Measurements from ENCODE around the gene TYROBP.
A peak's percentile ranks its signal among the peaks of the same experiment; 100 is the strongest.

Gene TYROBP

GRCh38 chr19:35938282-35939224 lies 30.5 kb upstream of the TYROBP start:
- H3K36me3 ChIP-seq (ENCODE audit: control insufficient read depth in 4 of 4, insufficient read depth in 4 of 4, low read length in 3 of 4): no peaks in the 10 kb centered on the region
- DNase-seq: no peak
- no peak overlapping the region for H3K27ac ChIP-seq (ENCODE audit: insufficient read depth in 1 of 2, low read depth in 1 of 2, low read length in 2 of 2, poor library complexity in 1 of 2, severe bottlenecking in 2 of 2)
- H3K4me1 ChIP-seq (ENCODE audit: control extremely low read depth in 1 of 4, control insufficient read depth in 4 of 4, insufficient read depth in 4 of 4, low read length in 3 of 4): peaks cover 0 to 22% (median 14%) of the 10 kb centered on the region in 4 experiments
- H3K4me3 ChIP-seq (ENCODE audit: control insufficient read depth in 1 of 7, extremely low read depth in 1 of 7, insufficient read depth in 4 of 7, low read depth in 2 of 7, low read length in 6 of 7): no peak overlapping the region
- peaks cover 0 to 14% (median 0%) of the 10 kb centered on the region in 5 experiments for H3K27me3 ChIP-seq (replicated peaks in 2 of 5; ENCODE audit: control insufficient read depth in 4 of 5, insufficient read depth in 5 of 5, low read length in 4 of 5)
- POLR2A ChIA-PET: no interaction called here
- WGBS (ENCODE audit: insufficient coverage): 96% methylated on average over 12 of the region's 13 CpGs
- CTCF ChIA-PET: interaction anchor here (0.9 to 1.6 kb wide), 2 partner anchors 22 to 47 kb away, joined by 3 read pairs; no protein-coding TSS in a partner anchor
- H3K9me3 ChIP-seq (ENCODE audit: control extremely low read depth in 1 of 5, control insufficient read depth in 4 of 5, insufficient read depth in 2 of 5, low read depth in 1 of 5, low read length in 4 of 5): no peaks in the 10 kb centered on the region

- H3K27me3 ChIP-seq (replicated peaks in 2 of 5; ENCODE audit: control insufficient read depth in 4 of 5, insufficient read depth in 5 of 5, low read length in 4 of 5): peaks cover 0 to 15% (median 0%) of the 10 kb centered on the region in 5 experiments
- no peak for DNase-seq
- ChIA-PET POLR2A (interaction anchor here (0.6 kb wide), 1 partner anchor 325 kb away, joined by 3 read pairs; the partner anchor contains the start of gene HAUS5), CTCF (interaction anchor here (1.2 to 1.6 kb wide), 2 partner anchors 8 to 23 kb away, joined by 3 read pairs; no protein-coding TSS in a partner anchor)
- H3K36me3 ChIP-seq (ENCODE audit: control insufficient read depth in 4 of 4, insufficient read depth in 4 of 4, low read length in 3 of 4): no peaks in the 10 kb centered on the region
- H3K4me1 ChIP-seq (ENCODE audit: control extremely low read depth in 1 of 4, control insufficient read depth in 4 of 4, insufficient read depth in 4 of 4, low read length in 3 of 4): peaks cover 0 to 22% (median 14%) of the 10 kb centered on the region in 4 experiments
- WGBS (ENCODE audit: insufficient coverage): 89% methylated on average over 14 of the region's 14 CpGs
- no peak overlapping the region for H3K27ac ChIP-seq (ENCODE audit: insufficient read depth in 1 of 2, low read depth in 1 of 2, low read length in 2 of 2, poor library complexity in 1 of 2, severe bottlenecking in 2 of 2)
- no peaks in the 10 kb centered on the region for H3K9me3 ChIP-seq (ENCODE audit: control extremely low read depth in 1 of 5, control insufficient read depth in 4 of 5, insufficient read depth in 2 of 5, low read depth in 1 of 5, low read length in 4 of 5)
- peak overlapping the region in 1 of 7 experiments; percentile 68 for H3K4me3 ChIP-seq (ENCODE audit: control insufficient read depth in 1 of 7, extremely low read depth in 1 of 7, insufficient read depth in 4 of 7, low read depth in 2 of 7, low read length in 6 of 7)
These were observed 29.5 kb upstream of the TYROBP start for GRCh38 chr19:35937345-35938281.

DNA sequence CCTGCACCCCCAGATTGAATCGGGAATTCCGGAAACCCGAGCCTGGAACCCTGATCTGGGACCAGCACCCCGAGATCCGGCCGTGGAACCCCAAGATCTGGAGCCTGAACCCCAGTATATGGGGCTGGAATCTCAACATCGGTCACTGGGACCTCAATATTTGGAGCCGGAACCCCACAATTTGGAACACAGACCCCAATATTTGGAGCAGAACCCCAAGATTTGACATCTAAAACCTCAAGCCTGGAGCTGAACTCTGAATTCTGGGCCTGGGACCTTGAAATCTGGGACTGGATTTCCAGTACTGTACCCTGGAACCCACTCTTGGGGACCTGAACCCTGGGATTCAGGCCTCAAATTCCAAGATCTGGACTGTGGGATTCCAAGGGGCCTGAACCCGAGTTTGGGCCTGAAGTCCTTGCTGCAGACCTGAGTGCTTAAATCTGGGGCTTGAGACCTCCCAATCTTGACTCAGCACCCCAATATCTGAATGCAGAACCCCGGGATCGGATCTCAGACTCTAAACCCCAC lies 28.7 kb upstream of the TYROBP start:
- ChIA-PET CTCF (interaction anchor here (1.2 kb wide), 1 partner anchor 9 kb away, joined by 3 read pairs; no protein-coding TSS in a partner anchor), POLR2A (interaction anchor here (0.6 kb wide), 1 partner anchor 324 kb away, joined by 3 read pairs; the partner anchor contains the start of gene HAUS5)

GRCh38 chr19:35935911-35936737 lies 28.0 kb upstream of the TYROBP start, which contains the start of gene LRFN3:
LRFN3 (plus strand) TSS chr19:35936374; CDS start chr19:35939426, 3,052 bp downstream.
- H3K36me3 ChIP-seq (ENCODE audit: control insufficient read depth in 4 of 4, insufficient read depth in 4 of 4, low read length in 3 of 4): no peaks in the 10 kb centered on the region
- POLR2A ChIA-PET: no interaction called here
- peak in 2 of 3 donors; percentile 31 to 51 for DNase-seq
- under 1% methylated on average over 29 of the region's 68 CpGs for WGBS (ENCODE audit: insufficient coverage)
- H3K9me3 ChIP-seq (ENCODE audit: control extremely low read depth in 1 of 5, control insufficient read depth in 4 of 5, insufficient read depth in 2 of 5, low read depth in 1 of 5, low read length in 4 of 5): no peaks in the 10 kb centered on the region
- H3K4me3 ChIP-seq (ENCODE audit: control insufficient read depth in 1 of 7, extremely low read depth in 1 of 7, insufficient read depth in 4 of 7, low read depth in 2 of 7, low read length in 6 of 7): peak within 1 kb of the TSS; percentile 16 to 82 (median 68)
- CTCF ChIA-PET: interaction anchor here (5.3 kb wide), 1 partner anchor 55 kb away, joined by 106 read pairs; no protein-coding TSS in a partner anchor
- peaks cover 0 to 16% (median 0%) of the 10 kb centered on the region in 5 experiments for H3K27me3 ChIP-seq (replicated peaks in 2 of 5; ENCODE audit: control insufficient read depth in 4 of 5, insufficient read depth in 5 of 5, low read length in 4 of 5)
- H3K27ac ChIP-seq (ENCODE audit: insufficient read depth in 1 of 2, low read depth in 1 of 2, low read length in 2 of 2, poor library complexity in 1 of 2, severe bottlenecking in 2 of 2): no peak within 1 kb of the TSS
- H3K4me1 ChIP-seq (ENCODE audit: control extremely low read depth in 1 of 4, control insufficient read depth in 4 of 4, insufficient read depth in 4 of 4, low read length in 3 of 4): peaks cover 0 to 24% (median 16%) of the 10 kb centered on the region in 4 experiments

More for the DNA sequence above, 28.7 kb upstream of the TYROBP start:
- Histone ChIP-seq H3K4me3 (ENCODE audit: control insufficient read depth in 1 of 7, extremely low read depth in 1 of 7, insufficient read depth in 4 of 7, low read depth in 2 of 7, low read length in 6 of 7) (peak overlapping the region in 5 of 7 experiments; percentile 2 to 68 (median 43)), H3K9me3 (ENCODE audit: control extremely low read depth in 1 of 5, control insufficient read depth in 4 of 5, insufficient read depth in 2 of 5, low read depth in 1 of 5, low read length in 4 of 5) (no peaks in the 10 kb centered on the region), H3K36me3 (ENCODE audit: control insufficient read depth in 4 of 4, insufficient read depth in 4 of 4, low read length in 3 of 4) (no peaks in the 10 kb centered on the region), H3K4me1 (ENCODE audit: control extremely low read depth in 1 of 4, control insufficient read depth in 4 of 4, insufficient read depth in 4 of 4, low read length in 3 of 4) (peaks cover 0 to 22% (median 14%) of the 10 kb centered on the region in 4 experiments), H3K27me3 (replicated peaks in 2 of 5; ENCODE audit: control insufficient read depth in 4 of 5, insufficient read depth in 5 of 5, low read length in 4 of 5) (peaks cover 0 to 16% (median 0%) of the 10 kb centered on the region in 5 experiments), H3K27ac (ENCODE audit: insufficient read depth in 1 of 2, low read depth in 1 of 2, low read length in 2 of 2, poor library complexity in 1 of 2, severe bottlenecking in 2 of 2) (no peak overlapping the region)
- DNase-seq: no peak
- WGBS (ENCODE audit: insufficient coverage): 44% methylated on average over 8 of the region's 11 CpGs

- H3K9me3 ChIP-seq (ENCODE audit: control extremely low read depth in 1 of 5, control insufficient read depth in 4 of 5, insufficient read depth in 2 of 5, low read depth in 1 of 5, low read length in 4 of 5): no peaks in the 10 kb centered on the region
- CTCF ChIA-PET: interaction anchor here (0.9 to 5.3 kb wide), 7 partner anchors 11 to 51 kb away, joined by 3 to 106 read pairs (median 11); partner anchors contain the start of gene TYROBP
These were observed 24.3 kb upstream of the TYROBP start for GRCh38 chr19:35932291-35932936.

More at GRCh38 chr19:35932291-35932936, 24.3 kb upstream of the TYROBP start:
- peaks cover 0 to 10% (median 0%) of the 10 kb centered on the region in 5 experiments for H3K27me3 ChIP-seq (replicated peaks in 2 of 5; ENCODE audit: control insufficient read depth in 4 of 5, insufficient read depth in 5 of 5, low read length in 4 of 5)
- DNase-seq: no peak
- H3K36me3 ChIP-seq (ENCODE audit: control insufficient read depth in 4 of 4, insufficient read depth in 4 of 4, low read length in 3 of 4): no peaks in the 10 kb centered on the region
- no peak overlapping the region for H3K27ac ChIP-seq (ENCODE audit: insufficient read depth in 1 of 2, low read depth in 1 of 2, low read length in 2 of 2, poor library complexity in 1 of 2, severe bottlenecking in 2 of 2)
- WGBS (ENCODE audit: insufficient coverage): 65% methylated on average over 6 of the region's 7 CpGs
- H3K4me3 ChIP-seq (ENCODE audit: control insufficient read depth in 1 of 7, extremely low read depth in 1 of 7, insufficient read depth in 4 of 7, low read depth in 2 of 7, low read length in 6 of 7): no peak overlapping the region
- peaks cover 16 to 36% (median 30%) of the 10 kb centered on the region in 4 experiments for H3K4me1 ChIP-seq (ENCODE audit: control extremely low read depth in 1 of 4, control insufficient read depth in 4 of 4, insufficient read depth in 4 of 4, low read length in 3 of 4)
- POLR2A ChIA-PET: no interaction called here

All from common myeloid progenitor, CD34-positive (primary cell).